ENCODE data around the gene ANP32E.

GRCh38 chr1:150259758-150260669, 24.1 kb upstream of the ANP32E start:
- TF ChIP-seq PATZ1 (CRISPR knock-in tag; IDR thresholded peaks at IDR 0.05; ENCODE audit: borderline replicate concordance) (no peak), ZFP30 (CRISPR knock-in tag; IDR thresholded peaks at IDR 0.05) (no peak), OSR1 (CRISPR knock-in tag; IDR thresholded peaks at IDR 0.05) (no peak), ESRRG (CRISPR knock-in tag; IDR thresholded peaks at IDR 0.05) (no peak), CREB5 (CRISPR knock-in tag; IDR thresholded peaks at IDR 0.05; ENCODE audit: low read depth) (no peak), BACH2 (CRISPR knock-in tag; IDR thresholded peaks at IDR 0.05; ENCODE audit: borderline replicate concordance) (no peak), CSDC2 (CRISPR knock-in tag; IDR thresholded peaks at IDR 0.05) (no peak), ARNTL (CRISPR knock-in tag; IDR thresholded peaks at IDR 0.05; ENCODE audit: borderline replicate concordance, low read depth) (no peak), TCF4 (CRISPR knock-in tag; IDR thresholded peaks at IDR 0.05; ENCODE audit: borderline replicate concordance) (no peak), SNAI2 (CRISPR knock-in tag; IDR thresholded peaks at IDR 0.05) (no peak)

All from SK-N-SH treated with all-trans-retinoic acid at 6 μM for 48 hours (cell line).